ENCODE data around the gene FAM221B.
A peak's percentile ranks its signal among the peaks of the same experiment; 100 is the strongest.

The FAM221B gene

GRCh38 chr9:35868933-35869332 is 40.4 kb upstream of the FAM221B start:
- DNase-seq = peak; percentile 25
- no peaks in the 10 kb centered on the region for H3K27me3 ChIP-seq (ENCODE audit: insufficient read depth, low read length, poor library complexity)
- no peaks in the 10 kb centered on the region for H3K79me1 ChIP-seq (ENCODE audit: low read length)
- H3K36me3 ChIP-seq (ENCODE audit: control insufficient read depth, insufficient read depth, low read length) = no peaks in the 10 kb centered on the region
- no peak overlapping the region for H3K27ac ChIP-seq (ENCODE audit: low read depth, low read length)
- peak overlapping the region; percentile 34 for H3K56ac ChIP-seq (ENCODE audit: low read length)
- no peak overlapping the region for H3K4me3 ChIP-seq (ENCODE audit: low read length)
- H2BK15ac ChIP-seq (replicated peaks; ENCODE audit: low read depth) = no peak overlapping the region
- no peak overlapping the region for H4K8ac ChIP-seq (ENCODE audit: low read depth, low read length)
- H3K4ac ChIP-seq (ENCODE audit: low read depth, low read length) = no peak overlapping the region
- H4K5ac ChIP-seq (ENCODE audit: low read length) = no peak overlapping the region
- WGBS (ENCODE audit: extremely low coverage, insufficient coverage, low lambda C conversion rate) = no CpG with 5 or more reads among the region's 2 CpGs
- no peak overlapping the region for H2BK5ac ChIP-seq (ENCODE audit: low read length)
- no peak overlapping the region for H3K9ac ChIP-seq (ENCODE audit: low read length)
- H3K4me1 ChIP-seq (ENCODE audit: control insufficient read depth, low read depth, low read length) = no peaks in the 10 kb centered on the region
- H3K23ac ChIP-seq (ENCODE audit: low read length) = no peak overlapping the region
- H3K79me2 ChIP-seq (ENCODE audit: control insufficient read depth, insufficient read depth, low read length) = no peaks in the 10 kb centered on the region
- no peak overlapping the region for H3K18ac ChIP-seq (ENCODE audit: low read length)
- H2AK5ac ChIP-seq (ENCODE audit: low read length) = no peak overlapping the region
- H2BK120ac ChIP-seq (ENCODE audit: low read depth, low read length) = no peak overlapping the region
- H3K4me2 ChIP-seq (ENCODE audit: low read length) = no peak overlapping the region

GRCh38 chr9:35867538-35867937 is 39.0 kb upstream of the FAM221B start:
- H3K18ac ChIP-seq (ENCODE audit: low read length) = no peak overlapping the region
- no peak overlapping the region for H3K4me2 ChIP-seq (ENCODE audit: low read length)
- no peaks in the 10 kb centered on the region for H3K79me2 ChIP-seq (ENCODE audit: control insufficient read depth, insufficient read depth, low read length)
- no peaks in the 10 kb centered on the region for H3K27me3 ChIP-seq (ENCODE audit: insufficient read depth, low read length, poor library complexity)
- no CpG with 5 or more reads among the region's 4 CpGs for WGBS (ENCODE audit: extremely low coverage, insufficient coverage, low lambda C conversion rate)
- no peak overlapping the region for H4K5ac ChIP-seq (ENCODE audit: low read length)
- H3K9ac ChIP-seq (ENCODE audit: low read length) = no peak overlapping the region
- no peaks in the 10 kb centered on the region for H3K4me1 ChIP-seq (ENCODE audit: control insufficient read depth, low read depth, low read length)
- H3K4ac ChIP-seq (ENCODE audit: low read depth, low read length) = no peak overlapping the region
- no peaks in the 10 kb centered on the region for H3K36me3 ChIP-seq (ENCODE audit: control insufficient read depth, insufficient read depth, low read length)
- no peak overlapping the region for H2BK5ac ChIP-seq (ENCODE audit: low read length)
- no peak overlapping the region for H3K23ac ChIP-seq (ENCODE audit: low read length)
- no peak overlapping the region for H2AK5ac ChIP-seq (ENCODE audit: low read length)
- H3K56ac ChIP-seq (ENCODE audit: low read length) = no peak overlapping the region
- no peak overlapping the region for H3K27ac ChIP-seq (ENCODE audit: low read depth, low read length)
- no peak overlapping the region for H2BK15ac ChIP-seq (replicated peaks; ENCODE audit: low read depth)
- H2BK120ac ChIP-seq (ENCODE audit: low read depth, low read length) = no peak overlapping the region
- H4K8ac ChIP-seq (ENCODE audit: low read depth, low read length) = no peak overlapping the region
- no peak overlapping the region for H3K4me3 ChIP-seq (ENCODE audit: low read length)
- H3K79me1 ChIP-seq (ENCODE audit: low read length) = no peaks in the 10 kb centered on the region
- DNase-seq = no peak

- H3K56ac ChIP-seq (ENCODE audit: low read length) = no peak overlapping the region
- H4K8ac ChIP-seq (ENCODE audit: low read depth, low read length) = no peak overlapping the region
- H2BK15ac ChIP-seq (replicated peaks; ENCODE audit: low read depth) = no peak overlapping the region
- H3K27ac ChIP-seq (ENCODE audit: low read depth, low read length) = no peak overlapping the region
- H3K4ac ChIP-seq (ENCODE audit: low read depth, low read length) = no peak overlapping the region
- H2BK120ac ChIP-seq (ENCODE audit: low read depth, low read length) = no peak overlapping the region
- H3K79me1 ChIP-seq (ENCODE audit: low read length) = no peaks in the 10 kb centered on the region
- H3K36me3 ChIP-seq (ENCODE audit: control insufficient read depth, insufficient read depth, low read length) = no peaks in the 10 kb centered on the region
- no peak overlapping the region for H2AK5ac ChIP-seq (ENCODE audit: low read length)
- H2BK5ac ChIP-seq (ENCODE audit: low read length) = no peak overlapping the region
- no peak overlapping the region for H4K5ac ChIP-seq (ENCODE audit: low read length)
- no peak overlapping the region for H3K4me3 ChIP-seq (ENCODE audit: low read length)
- no peak overlapping the region for H3K23ac ChIP-seq (ENCODE audit: low read length)
- no peak overlapping the region for H3K4me2 ChIP-seq (ENCODE audit: low read length)
- no CpG with 5 or more reads among the region's 8 CpGs for WGBS (ENCODE audit: extremely low coverage, insufficient coverage, low lambda C conversion rate)
- H3K79me2 ChIP-seq (ENCODE audit: control insufficient read depth, insufficient read depth, low read length) = no peaks in the 10 kb centered on the region
- H3K27me3 ChIP-seq (ENCODE audit: insufficient read depth, low read length, poor library complexity) = no peaks in the 10 kb centered on the region
- no peak for DNase-seq
- H3K4me1 ChIP-seq (ENCODE audit: control insufficient read depth, low read depth, low read length) = no peaks in the 10 kb centered on the region
- no peak overlapping the region for H3K18ac ChIP-seq (ENCODE audit: low read length)
- H3K9ac ChIP-seq (ENCODE audit: low read length) = no peak overlapping the region
Measured at GRCh38 chr9:35864695-35865255, 36.2 kb upstream of the FAM221B start.

GRCh38 chr9:35863583-35863982 is 35.1 kb upstream of the FAM221B start:
- Histone ChIP-seq H3K4ac (ENCODE audit: low read depth, low read length) (no peak overlapping the region), H3K18ac (ENCODE audit: low read length) (no peak overlapping the region), H4K5ac (ENCODE audit: low read length) (no peak overlapping the region), H4K8ac (ENCODE audit: low read depth, low read length) (no peak overlapping the region), H3K79me2 (ENCODE audit: control insufficient read depth, insufficient read depth, low read length) (no peaks in the 10 kb centered on the region), H3K79me1 (ENCODE audit: low read length) (no peaks in the 10 kb centered on the region), H3K27ac (ENCODE audit: low read depth, low read length) (no peak overlapping the region), H2BK120ac (ENCODE audit: low read depth, low read length) (no peak overlapping the region), H3K56ac (ENCODE audit: low read length) (no peak overlapping the region), H3K4me1 (ENCODE audit: control insufficient read depth, low read depth, low read length) (no peaks in the 10 kb centered on the region), H3K36me3 (ENCODE audit: control insufficient read depth, insufficient read depth, low read length) (no peaks in the 10 kb centered on the region), H3K27me3 (ENCODE audit: insufficient read depth, low read length, poor library complexity) (no peaks in the 10 kb centered on the region), H3K9ac (ENCODE audit: low read length) (no peak overlapping the region), H3K4me3 (ENCODE audit: low read length) (no peak overlapping the region), H3K23ac (ENCODE audit: low read length) (no peak overlapping the region), H2BK5ac (ENCODE audit: low read length) (no peak overlapping the region), H2BK15ac (replicated peaks; ENCODE audit: low read depth) (no peak overlapping the region), H2AK5ac (ENCODE audit: low read length) (no peak overlapping the region), H3K4me2 (ENCODE audit: low read length) (no peak overlapping the region)
- DNase-seq = no peak
- WGBS (ENCODE audit: extremely low coverage, insufficient coverage, low lambda C conversion rate) = no CpG with 5 or more reads among the region's 8 CpGs

GRCh38 chr9:35862328-35862727 is 33.8 kb upstream of the FAM221B start:
- no CpG with 5 or more reads among the region's 4 CpGs for WGBS (ENCODE audit: extremely low coverage, insufficient coverage, low lambda C conversion rate)
- no peaks in the 10 kb centered on the region for H3K4me1 ChIP-seq (ENCODE audit: control insufficient read depth, low read depth, low read length)

More at GRCh38 chr9:35862328-35862727, 33.8 kb upstream of the FAM221B start:
- H3K4me3 ChIP-seq (ENCODE audit: low read length) = no peak overlapping the region
- H4K5ac ChIP-seq (ENCODE audit: low read length) = no peak overlapping the region
- H3K27ac ChIP-seq (ENCODE audit: low read depth, low read length) = no peak overlapping the region
- H3K4ac ChIP-seq (ENCODE audit: low read depth, low read length) = no peak overlapping the region
- H2AK5ac ChIP-seq (ENCODE audit: low read length) = no peak overlapping the region
- no peak overlapping the region for H3K23ac ChIP-seq (ENCODE audit: low read length)
- H3K36me3 ChIP-seq (ENCODE audit: control insufficient read depth, insufficient read depth, low read length) = no peaks in the 10 kb centered on the region
- H4K8ac ChIP-seq (ENCODE audit: low read depth, low read length) = no peak overlapping the region
- no peaks in the 10 kb centered on the region for H3K79me2 ChIP-seq (ENCODE audit: control insufficient read depth, insufficient read depth, low read length)
- no peak overlapping the region for H3K18ac ChIP-seq (ENCODE audit: low read length)
- H3K79me1 ChIP-seq (ENCODE audit: low read length) = no peaks in the 10 kb centered on the region
- DNase-seq = no peak
- no peak overlapping the region for H3K9ac ChIP-seq (ENCODE audit: low read length)
- no peak overlapping the region for H3K4me2 ChIP-seq (ENCODE audit: low read length)
- no peak overlapping the region for H2BK15ac ChIP-seq (replicated peaks; ENCODE audit: low read depth)
- H3K27me3 ChIP-seq (ENCODE audit: insufficient read depth, low read length, poor library complexity) = no peaks in the 10 kb centered on the region
- H2BK5ac ChIP-seq (ENCODE audit: low read length) = no peak overlapping the region
- H3K56ac ChIP-seq (ENCODE audit: low read length) = no peak overlapping the region
- H2BK120ac ChIP-seq (ENCODE audit: low read depth, low read length) = no peak overlapping the region
